HG03565 (cell line): ENCODE measurements around the gene CTNNA2.

Source experiments
- ATAC-seq: cut with Tn5 transposase; IDR thresholded peaks from one replicate; pipeline ENCODE4 v1.9.1; 2021; ENCODE audit warnings: mild to moderate bottlenecking, moderate library complexity; ENCODE audit not compliant: unreplicated experiment

The CTNNA2 gene

GRCh38 chr2:79780781-79781180 lies 267.9 kb downstream of the CTNNA2 start:
- no peak for ATAC-seq

DNA sequence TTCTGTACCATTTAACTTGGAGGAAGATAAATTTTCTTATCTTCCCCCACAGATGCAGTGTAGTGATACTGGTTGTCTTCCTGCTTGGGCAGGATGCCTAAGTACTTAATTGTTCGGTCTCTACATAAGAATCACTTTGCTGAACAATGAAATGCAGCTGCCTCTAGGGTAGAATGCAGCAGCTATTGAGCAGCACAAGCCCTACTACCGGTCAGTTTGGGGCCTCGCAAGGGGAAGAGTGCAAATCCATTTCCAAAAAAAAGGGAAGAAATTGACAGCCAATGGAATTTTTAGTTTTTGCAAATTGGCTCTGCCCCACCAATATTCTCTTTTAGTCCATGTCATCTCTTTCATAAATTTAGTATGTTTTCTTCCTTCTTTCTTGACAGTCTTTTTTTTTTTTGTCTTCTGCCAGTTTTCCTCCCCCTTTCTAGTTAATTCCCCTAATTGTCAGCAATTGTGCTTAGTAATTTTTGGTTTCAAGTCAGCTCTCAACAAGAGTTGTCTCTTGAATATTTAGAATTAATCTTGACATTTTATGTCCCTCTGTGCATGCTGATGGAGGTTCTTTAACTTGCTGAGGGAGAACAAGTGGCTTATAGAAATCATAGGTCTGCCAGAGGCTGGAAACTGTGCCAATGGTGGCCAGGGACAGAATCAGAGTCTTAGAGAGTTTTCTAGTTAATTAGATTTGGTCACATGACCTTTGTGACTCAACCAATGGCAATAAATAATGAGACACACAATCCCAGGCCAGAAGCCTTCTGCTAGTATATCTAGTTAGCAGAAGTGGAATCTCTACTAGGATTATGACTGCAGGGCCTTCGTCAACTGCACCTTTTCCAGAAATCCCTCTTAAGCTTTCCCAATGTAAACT lies 270.0 kb downstream of the CTNNA2 start:
- no peak for ATAC-seq

DNA sequence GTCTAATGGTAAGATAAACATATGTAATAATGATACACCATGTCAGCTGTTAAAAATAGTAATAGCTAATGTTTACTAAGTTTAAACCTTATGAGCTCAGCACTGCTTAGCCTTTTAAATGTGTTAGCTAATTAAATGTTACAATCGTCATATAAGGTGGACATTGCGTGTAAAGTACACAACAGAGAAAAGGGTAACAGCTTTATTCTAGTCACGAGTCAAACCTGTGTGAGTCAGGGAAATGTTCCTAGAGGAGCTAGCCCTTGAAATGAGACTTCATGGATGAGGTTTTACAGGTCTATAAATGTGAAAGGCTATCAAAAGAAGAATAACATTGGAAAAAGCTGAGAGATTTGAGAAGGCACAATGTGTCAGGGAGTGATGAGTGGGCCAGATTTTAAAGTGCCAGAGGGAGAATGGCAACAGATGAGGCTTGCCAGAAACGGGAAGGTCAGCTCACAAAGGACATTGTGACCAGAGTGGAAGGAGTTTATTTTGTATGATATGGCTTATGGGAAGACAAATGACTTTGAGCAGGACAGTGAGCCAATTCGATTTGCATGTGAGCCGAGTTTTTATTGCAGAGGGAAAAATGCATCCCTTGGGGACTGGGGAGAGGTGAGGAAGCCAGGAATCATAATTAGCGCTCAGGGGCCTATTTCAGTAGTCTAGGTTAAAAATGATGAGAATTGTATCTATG lies 276.3 kb downstream of the CTNNA2 start:
- ATAC-seq, result no peak

DNA sequence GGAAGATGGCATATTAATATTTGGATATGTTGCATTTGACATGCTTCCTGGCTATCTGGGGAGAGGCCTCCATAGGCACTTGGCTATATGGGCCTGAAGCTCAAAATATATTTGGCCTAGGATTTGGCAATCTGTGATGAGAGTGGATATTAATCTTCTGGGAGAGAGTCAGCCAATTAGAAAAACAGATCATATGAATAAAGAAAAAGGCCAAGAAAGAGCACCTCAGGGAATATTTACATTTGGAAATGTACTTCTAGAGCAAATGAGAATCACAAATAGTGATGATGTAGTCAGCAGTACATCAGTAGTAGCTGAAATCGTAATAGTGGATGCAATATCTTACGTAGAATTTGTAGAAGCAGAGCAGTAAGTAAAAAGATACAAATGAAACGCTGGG lies 277.0 kb downstream of the CTNNA2 start:
- no peak for ATAC-seq

DNA sequence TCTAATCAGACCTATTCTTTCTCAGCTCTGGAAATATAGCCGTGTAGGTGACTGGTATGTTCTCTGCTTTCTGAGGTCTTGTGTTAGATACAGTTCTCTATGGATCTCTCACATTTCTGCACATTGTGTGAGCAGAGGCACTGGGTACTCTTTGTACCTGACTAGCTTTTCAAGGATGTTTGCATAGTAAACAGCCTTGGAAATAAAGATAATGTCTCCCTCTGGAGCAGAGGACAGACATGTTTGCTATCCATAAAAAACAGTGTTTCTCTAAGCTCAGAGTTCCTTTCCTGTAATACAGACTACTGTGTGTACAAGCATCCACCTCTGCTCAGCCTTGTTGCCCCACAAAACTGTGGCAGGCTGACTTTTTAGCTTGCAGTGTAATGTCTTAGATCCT lies 279.2 kb downstream of the CTNNA2 start:
- no peak for ATAC-seq

- no peak for ATAC-seq
These were observed 280.2 kb downstream of the CTNNA2 start for GRCh38 chr2:79793006-79793405.

DNA sequence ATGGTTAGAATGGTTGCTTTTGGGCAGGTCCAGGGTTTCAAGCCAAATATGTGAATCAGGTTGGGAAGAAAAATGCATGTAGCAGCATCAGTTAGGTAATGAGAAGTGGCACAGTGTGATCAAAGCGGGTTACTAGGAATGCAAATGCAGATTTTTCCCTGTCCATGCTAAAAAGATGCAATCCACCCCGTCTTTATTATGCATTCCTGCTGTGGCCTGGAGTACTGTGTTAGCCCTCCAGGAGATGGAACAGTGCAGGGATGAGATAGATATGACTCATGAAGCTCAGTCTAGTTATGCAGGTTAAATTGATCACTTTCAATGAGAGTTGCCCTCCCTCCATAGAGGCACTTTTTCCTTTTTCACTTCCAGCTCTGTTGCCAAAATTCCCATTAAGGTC lies 283.8 kb downstream of the CTNNA2 start:
- no peak for ATAC-seq

DNA sequence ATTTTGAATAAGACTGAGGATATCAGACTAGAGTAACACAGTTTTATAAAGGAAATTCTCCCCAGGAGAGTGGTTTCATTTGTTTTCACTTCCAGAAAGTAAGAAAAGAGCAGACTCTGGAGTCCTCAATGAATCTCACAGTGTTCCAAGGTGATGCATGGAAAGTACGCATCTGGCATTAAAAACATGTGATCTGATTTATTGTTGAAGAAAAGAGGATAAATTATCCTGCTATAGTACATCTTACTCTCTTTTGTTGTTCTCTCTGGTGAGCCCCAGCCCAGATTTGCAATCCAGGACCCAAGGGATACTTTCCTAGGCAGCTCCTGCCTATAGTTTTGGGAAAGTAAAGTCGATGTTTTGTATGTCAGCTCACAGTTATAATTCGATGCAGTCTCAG lies 285.9 kb downstream of the CTNNA2 start:
- no peak for ATAC-seq

DNA sequence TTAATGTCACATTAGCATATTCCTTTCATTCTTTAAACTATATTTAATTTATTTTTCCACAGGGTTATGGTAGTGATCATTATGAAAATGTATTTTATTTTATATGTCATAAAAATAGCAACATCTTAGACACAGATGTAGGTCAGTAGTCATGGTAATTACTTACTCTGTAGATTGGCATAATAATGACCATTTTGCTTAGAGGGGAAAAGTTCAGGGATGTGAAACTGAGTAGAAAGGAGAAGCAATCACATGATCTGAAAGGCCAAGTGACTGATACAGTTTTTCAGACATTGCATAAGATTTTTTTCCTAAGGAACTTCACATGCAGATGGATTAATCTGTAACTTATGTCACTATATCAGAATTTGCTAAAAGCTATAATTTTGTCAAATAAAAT lies 286.9 kb downstream of the CTNNA2 start:
- no peak for ATAC-seq

GRCh38 chr2:79801082-79801481 lies 288.2 kb downstream of the CTNNA2 start:
- ATAC-seq, result no peak

DNA sequence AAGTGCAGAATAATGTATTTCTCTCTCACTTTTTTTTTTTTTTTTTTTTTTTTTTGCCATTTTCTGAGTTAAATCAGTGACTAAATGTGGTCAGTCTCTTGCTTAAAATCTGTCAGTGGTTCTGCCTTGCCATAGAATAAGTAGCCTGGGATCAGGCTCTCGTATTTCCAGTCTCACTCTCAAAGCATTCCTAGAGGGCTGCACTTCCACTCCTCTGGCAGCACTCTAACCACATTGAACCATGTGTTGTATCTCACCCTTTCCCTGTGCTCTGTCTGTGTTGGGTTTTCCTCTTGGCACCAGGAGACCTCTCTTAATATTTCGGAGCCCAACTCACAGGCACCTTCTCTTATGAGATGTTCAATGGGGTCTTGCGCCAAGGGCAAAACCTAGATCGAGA lies 304.4 kb downstream of the CTNNA2 start:
- ATAC-seq, result no peak

DNA sequence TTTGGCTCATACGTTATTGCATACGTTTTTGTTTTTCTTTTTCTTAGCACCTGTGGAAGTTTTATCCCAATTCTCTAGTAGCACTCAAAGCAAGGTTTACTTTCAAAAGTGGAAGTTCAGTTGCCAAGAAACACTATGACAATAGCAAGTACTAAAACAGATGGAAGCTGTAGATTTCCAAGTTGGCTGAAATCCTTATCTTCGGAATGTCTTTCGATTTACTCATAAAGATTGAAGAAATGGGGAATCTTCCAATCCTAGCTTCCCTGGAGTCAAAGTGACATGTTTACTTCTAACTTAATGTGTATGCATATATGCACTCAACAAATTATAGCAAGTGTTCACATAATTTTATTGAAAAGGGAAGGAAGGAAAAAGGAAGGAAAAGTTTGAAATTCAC lies 307.4 kb downstream of the CTNNA2 start:
- ATAC-seq, result no peak

GRCh38 chr2:79822136-79822535 lies 309.3 kb downstream of the CTNNA2 start:
- ATAC-seq, result no peak

DNA sequence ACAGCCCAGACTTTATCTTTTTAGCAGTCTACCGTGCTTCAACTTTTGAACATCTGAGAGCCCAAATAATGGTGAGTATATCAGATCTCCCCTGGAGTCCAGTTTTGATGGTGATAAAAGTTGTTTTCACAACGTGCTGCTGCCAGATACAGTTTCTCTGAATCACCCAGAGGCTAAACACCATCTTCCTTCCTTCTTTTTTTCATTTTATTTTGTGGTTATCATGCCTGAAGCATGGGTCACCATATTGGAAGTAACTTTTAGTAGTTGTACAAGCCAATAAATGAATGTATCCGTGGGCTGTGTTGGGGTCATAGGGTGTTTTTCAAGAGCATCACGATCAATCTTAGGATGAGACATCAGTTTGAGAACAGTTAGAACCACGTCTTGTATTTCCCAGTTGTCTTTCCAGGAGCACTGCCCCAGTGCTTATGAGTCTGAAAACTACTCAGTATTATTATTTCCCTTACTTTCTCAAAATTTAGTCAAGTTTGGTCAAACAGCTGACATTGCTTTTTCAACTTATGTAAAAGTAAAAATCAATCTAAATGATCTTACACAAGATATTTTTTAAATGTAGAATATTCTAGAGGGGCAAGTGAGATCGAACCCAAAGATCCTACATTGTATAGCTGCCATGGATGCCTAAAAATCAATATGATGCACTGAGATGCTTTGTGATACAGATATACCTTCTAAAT lies 311.4 kb downstream of the CTNNA2 start:
- ATAC-seq, result no peak

DNA sequence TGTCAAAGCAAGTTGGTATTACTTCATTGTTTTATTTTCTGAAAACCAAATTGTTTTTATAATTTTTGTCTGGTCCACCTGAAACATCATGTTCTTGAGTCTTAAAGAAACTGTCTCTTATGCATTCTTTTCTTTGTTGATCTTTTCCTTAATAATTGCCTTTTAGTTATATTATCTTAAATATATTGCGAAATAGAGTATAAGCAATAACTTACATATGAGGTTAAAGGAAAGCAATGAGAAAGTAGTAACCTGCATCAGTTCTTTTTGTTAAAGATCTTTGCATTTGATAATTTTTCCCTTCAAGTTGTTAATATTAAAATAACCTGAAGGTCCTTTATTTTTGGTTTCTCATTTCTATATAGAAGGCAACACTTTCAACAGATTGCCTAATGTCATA lies 315.0 kb downstream of the CTNNA2 start:
- no peak for ATAC-seq

DNA sequence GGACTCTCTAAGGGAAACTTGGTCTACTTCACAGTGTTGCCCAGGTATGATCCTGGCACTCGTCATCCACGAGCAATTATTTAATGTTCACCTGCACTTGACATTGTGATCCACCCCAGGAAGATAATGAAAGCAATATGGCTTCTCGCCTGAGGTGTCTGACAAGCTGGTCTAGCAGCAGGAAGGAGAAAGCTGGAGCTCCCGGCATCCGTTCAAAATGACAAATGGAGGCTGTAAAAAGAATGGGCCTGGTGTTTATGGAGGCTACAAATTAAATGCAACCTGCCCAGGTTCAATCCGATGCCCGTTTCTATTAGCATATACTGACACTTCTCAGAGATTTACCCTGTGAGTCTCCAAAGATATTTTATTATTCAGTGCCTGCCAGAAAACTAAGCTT lies 317.6 kb downstream of the CTNNA2 start:
- no peak for ATAC-seq

DNA sequence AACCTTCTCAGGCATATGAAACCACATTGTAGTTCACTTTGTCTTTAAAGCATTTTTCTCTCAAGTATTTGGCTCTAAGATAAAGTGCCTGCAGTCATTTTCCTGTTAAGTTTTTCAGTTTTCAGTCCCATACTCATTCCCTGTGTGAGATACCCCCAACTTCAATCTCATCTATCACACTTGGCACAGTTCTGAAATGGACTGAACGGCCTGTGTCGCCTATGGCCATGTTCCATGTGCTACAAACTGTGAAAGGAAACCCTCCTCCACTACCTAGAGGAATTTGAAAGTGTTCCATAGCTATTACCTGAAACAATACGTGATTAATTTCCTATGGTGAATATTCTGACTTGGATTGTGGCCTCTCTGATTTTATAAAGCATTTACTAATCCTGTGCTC lies 319.1 kb downstream of the CTNNA2 start:
- no peak for ATAC-seq

- ATAC-seq, result no peak
These were observed 319.8 kb downstream of the CTNNA2 start for GRCh38 chr2:79832511-79833234.

- no peak for ATAC-seq
These were observed 320.5 kb downstream of the CTNNA2 start for GRCh38 chr2:79833235-79833878.

- no peak for ATAC-seq
These were observed 323.1 kb downstream of the CTNNA2 start for GRCh38 chr2:79835911-79836310.

DNA sequence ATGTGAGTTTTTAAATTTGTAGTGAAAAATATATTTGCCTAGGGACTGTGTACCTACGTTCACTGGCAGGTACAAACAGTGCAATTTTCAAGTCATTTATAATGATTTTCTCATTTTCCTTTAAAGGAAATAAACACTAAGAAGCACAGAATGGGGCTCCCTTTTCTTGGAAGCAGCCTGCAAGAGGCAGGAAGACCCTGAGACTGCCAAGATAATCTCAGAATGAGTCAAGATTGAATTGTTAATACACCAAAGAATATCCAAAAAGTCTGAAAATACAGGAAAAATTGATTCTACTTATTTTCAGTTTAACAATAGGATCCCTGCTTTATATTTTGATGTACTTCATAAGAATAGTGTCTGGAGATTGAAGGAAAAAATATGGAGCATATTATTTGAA lies 331.2 kb downstream of the CTNNA2 start:
- ATAC-seq, result no peak
